ENCODE data around the gene AMBN. TPM values are rescaled to one million over a fixed set of nuclear protein-coding genes. Genes with fewer than 3 reads are reported as not detected.

AMBN gene
- total and polyA plus RNA-seq, 2 donors (not counting 3 experiments of a cell fraction or from before 2014, with no cell fraction given), result not detected

GRCh38 chr4:70589785-70590184 lies 2.3 kb upstream of the AMBN start:
- TF ChIP-seq POLR2A (IDR thresholded peaks at IDR 0.05; ENCODE audit: low read depth, low read length) (no peak), GATA2 (IDR thresholded peaks at IDR 0.05; ENCODE audit: insufficient read depth, insufficient read length, low read depth, low read length) (no peak)
- FAIRE-seq (no peak), DNase-seq (ENCODE audit: low read depth, low spot score) (no peak)
- Histone ChIP-seq H3K4me3 (replicated peaks in 1 of 3; ENCODE audit: insufficient read depth in 1 of 3, low read depth in 1 of 3, low read length in 3 of 3) (no peak overlapping the region), H3K4me2 (ENCODE audit: insufficient read depth, low read length) (no peak overlapping the region), H3K36me3 (ENCODE audit: control insufficient read depth in 2 of 2, extremely low read depth in 1 of 2, insufficient read depth in 2 of 2, low read length in 2 of 2) (no peaks in the 10 kb centered on the region), H3K27me3 (ENCODE audit: control insufficient read depth in 2 of 2, insufficient read depth in 2 of 2, low read length in 2 of 2) (peaks cover 1 to 2% of the 10 kb centered on the region in 2 experiments), H3K27ac (ENCODE audit: insufficient read depth, low read depth, low read length) (no peak overlapping the region), H2AFZ (ENCODE audit: low read depth, low read length) (no peak overlapping the region), H3K9ac (replicated peaks; ENCODE audit: extremely low read depth, insufficient read depth, low read length) (no peak overlapping the region), H3K4me1 (ENCODE audit: control insufficient read depth, extremely low read depth, insufficient read depth, low read length) (no peaks in the 10 kb centered on the region), H3K9me1 (replicated peaks; ENCODE audit: control insufficient read depth, extremely low read depth, insufficient read depth, low read length) (no peaks in the 10 kb centered on the region), H3K79me2 (ENCODE audit: control insufficient read depth, insufficient read depth, low read length) (no peaks in the 10 kb centered on the region), H4K20me1 (replicated peaks; ENCODE audit: control insufficient read depth, extremely low read depth, insufficient read depth, low read length) (no peaks in the 10 kb centered on the region), H3K9me3 (replicated peaks; ENCODE audit: control insufficient read depth, insufficient read depth, low read length) (no peaks in the 10 kb centered on the region)
- ChIA-PET CTCF (no interaction called here), POLR2A (no interaction called here)
- intact Hi-C loops (cut with micrococcal nuclease) (no loop called here), dilution Hi-C loops (cut with MboI; ENCODE audit: extremely low pct_ligation_motif_present, low sequenced_read_pairs) (no loop called here)
- no TSS peak for BruUV-seq (replicated peaks)

- dilution Hi-C loops (cut with MboI; ENCODE audit: extremely low pct_ligation_motif_present, low sequenced_read_pairs), result no loop called here
- Histone ChIP-seq H4K20me1 (replicated peaks; ENCODE audit: control insufficient read depth, extremely low read depth, insufficient read depth, low read length) (no peaks in the 10 kb centered on the region), H3K27me3 (ENCODE audit: control insufficient read depth in 2 of 2, insufficient read depth in 2 of 2, low read length in 2 of 2) (peaks cover 3% of the 10 kb centered on the region in 2 experiments), H3K27ac (ENCODE audit: insufficient read depth, low read depth, low read length) (no peak overlapping the region), H3K4me2 (ENCODE audit: insufficient read depth, low read length) (no peak overlapping the region), H3K79me2 (ENCODE audit: control insufficient read depth, insufficient read depth, low read length) (no peaks in the 10 kb centered on the region), H3K4me1 (ENCODE audit: control insufficient read depth, extremely low read depth, insufficient read depth, low read length) (no peaks in the 10 kb centered on the region), H2AFZ (ENCODE audit: low read depth, low read length) (no peak overlapping the region), H3K9me3 (replicated peaks; ENCODE audit: control insufficient read depth, insufficient read depth, low read length) (no peaks in the 10 kb centered on the region), H3K9ac (replicated peaks; ENCODE audit: extremely low read depth, insufficient read depth, low read length) (no peak overlapping the region), H3K9me1 (replicated peaks; ENCODE audit: control insufficient read depth, extremely low read depth, insufficient read depth, low read length) (no peaks in the 10 kb centered on the region), H3K36me3 (ENCODE audit: control insufficient read depth in 2 of 2, extremely low read depth in 1 of 2, insufficient read depth in 2 of 2, low read length in 2 of 2) (no peaks in the 10 kb centered on the region), H3K4me3 (replicated peaks in 1 of 3; ENCODE audit: insufficient read depth in 1 of 3, low read depth in 1 of 3, low read length in 3 of 3) (no peak overlapping the region)
- FAIRE-seq (no peak), DNase-seq (ENCODE audit: low read depth, low spot score) (no peak)
- intact Hi-C loops (cut with micrococcal nuclease), result no loop called here
- no TSS peak for BruUV-seq (replicated peaks)
- POLR2A ChIA-PET, result no interaction called here
- CTCF ChIA-PET, result interaction anchor here (1.2 kb wide), 2 partner anchors 19 to 1709 kb away, joined by 4 read pairs; no protein-coding TSS in a partner anchor
- TF ChIP-seq EZH2 (IDR thresholded peaks at IDR 0.05; ENCODE audit: borderline replicate concordance, low read depth, low read length, severe bottlenecking) (no peak), FOS (IDR thresholded peaks at IDR 0.05; ENCODE audit: borderline replicate concordance, insufficient read depth, low read length) (no peak), POLR2A (IDR thresholded peaks at IDR 0.05; ENCODE audit: low read depth, low read length) (no peak)
These were observed 2.1 kb downstream of the AMBN start for GRCh38 chr4:70594196-70594595.
